PFSK-1 (cell line): ENCODE results near the gene ZBTB16.

ENCODE experiments used
- FOXP2 ChIP-seq: optimal IDR thresholded peaks from 2 replicates; pipeline ENCODE3; 2011; ENCODE audit warnings: borderline replicate concordance, control low read depth, inconsistent platforms; ENCODE audit not compliant: insufficient read depth; ENCODE audit errors: extremely low read length, extremely low read depth
- POLR2AphosphoS5 ChIP-seq: IDR thresholded peaks from 2 replicates; pipeline ENCODE4 v1.6.1; 2012; ENCODE audit warnings: low read depth, mild to moderate bottlenecking, control low read depth, low read length, moderate library complexity
- REST ChIP-seq, 2 experiments: IDR thresholded peaks; 2 replicates each; pipeline versions ENCODE4 v1.6.1 to v1.8.0; 2011 to 2012; ENCODE audit warnings: low read depth in 2 of 2, low read length in 2 of 2, control low read depth in 1 of 2, inconsistent platforms in 1 of 2, mild to moderate bottlenecking in 1 of 2, moderate library complexity in 1 of 2; ENCODE audit not compliant: insufficient read depth in 1 of 2
- SIN3A ChIP-seq: IDR thresholded peaks from 2 replicates; pipeline ENCODE4 v1.6.1; 2012; ENCODE audit warnings: mild to moderate bottlenecking, low read length, moderate library complexity, borderline replicate concordance; ENCODE audit not compliant: insufficient read depth
- TAF1 ChIP-seq: IDR thresholded peaks from 2 replicates; pipeline ENCODE4 v1.6.1; 2012; ENCODE audit warnings: low read length, control low read depth, borderline replicate concordance; ENCODE audit not compliant: insufficient read depth

ZBTB16 gene

GRCh38 chr11:114130115-114130576 is 70.6 kb downstream of the ZBTB16 start:
- TF ChIP-seq REST (IDR thresholded peaks at IDR 0.05; ENCODE audit: insufficient read depth in 1 of 2, low read depth in 2 of 2, low read length in 2 of 2) (no peak), SIN3A (no peak)

- no peak for TF ChIP-seq REST (IDR thresholded peaks at IDR 0.05; ENCODE audit: insufficient read depth in 1 of 2, low read depth in 2 of 2, low read length in 2 of 2)
- no peak for TF ChIP-seq SIN3A
- TF ChIP-seq FOXP2, result no peak
- no peak for TF ChIP-seq POLR2AphosphoS5
- no peak for TF ChIP-seq TAF1
Observed at GRCh38 chr11:114130629-114131277, 71.2 kb downstream of the ZBTB16 start.

- TF ChIP-seq TAF1, result no peak
- TF ChIP-seq REST (IDR thresholded peaks at IDR 0.05; ENCODE audit: insufficient read depth in 1 of 2, low read depth in 2 of 2, low read length in 2 of 2), result no peak
- no peak for TF ChIP-seq POLR2AphosphoS5
- no peak for TF ChIP-seq FOXP2
- no peak for TF ChIP-seq SIN3A
Observed at GRCh38 chr11:114131461-114131864, 72.0 kb downstream of the ZBTB16 start.

- no peak for TF ChIP-seq TAF1
- TF ChIP-seq POLR2AphosphoS5, result no peak
- no peak for TF ChIP-seq REST (IDR thresholded peaks at IDR 0.05; ENCODE audit: insufficient read depth in 1 of 2, low read depth in 2 of 2, low read length in 2 of 2)
- no peak for TF ChIP-seq SIN3A
- no peak for TF ChIP-seq FOXP2
Observed at GRCh38 chr11:114132417-114132816, 72.9 kb downstream of the ZBTB16 start.

- TF ChIP-seq SIN3A (no peak), FOXP2 (no peak), TAF1 (no peak), POLR2AphosphoS5 (no peak), REST (IDR thresholded peaks at IDR 0.05; ENCODE audit: insufficient read depth in 1 of 2, low read depth in 2 of 2, low read length in 2 of 2) (no peak)
Observed at GRCh38 chr11:114132944-114133394, 73.5 kb downstream of the ZBTB16 start.
